ENCODE data around the gene ITGA8.

The ITGA8 gene

DNA sequence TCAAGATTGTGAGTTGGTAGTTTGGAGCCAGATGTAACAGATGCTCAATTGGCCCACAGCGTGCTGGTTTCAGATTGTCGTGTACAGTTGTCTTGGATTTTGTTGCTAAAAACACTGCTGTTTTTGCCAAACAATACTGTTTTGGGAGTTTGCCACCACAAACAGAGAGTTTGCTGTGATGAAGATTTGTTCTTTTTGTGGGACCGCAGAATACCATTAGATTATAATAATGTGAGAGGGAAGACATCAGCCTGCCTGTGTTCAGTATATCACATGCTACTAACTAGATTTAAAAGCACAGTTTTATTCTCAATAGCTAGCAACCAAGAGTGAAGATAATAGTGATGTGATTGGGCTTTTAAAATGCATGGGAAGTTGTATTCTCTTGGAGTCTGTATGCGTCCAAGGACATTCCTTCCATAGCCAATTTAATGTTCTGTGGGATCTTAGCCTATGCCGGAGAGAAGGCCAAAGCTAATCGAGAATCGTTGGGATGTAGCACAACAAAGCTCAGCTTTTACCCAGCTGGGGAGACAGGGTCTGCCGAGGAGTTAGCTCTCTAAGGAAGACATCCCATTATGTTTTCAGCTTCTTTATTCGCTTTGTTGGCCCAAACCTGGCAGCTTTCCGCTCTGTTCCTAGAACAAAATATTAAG lies 18.7 kb upstream of the ITGA8 start:
- Histone ChIP-seq H3K9me3 (ENCODE audit: control insufficient read depth, low read length) (no peaks in the 10 kb centered on the region), H3K27ac (ENCODE audit: insufficient read depth, low read depth, low read length, poor library complexity, severe bottlenecking) (no peak overlapping the region), H3K27me3 (ENCODE audit: control insufficient read depth, insufficient read depth, low read length, poor library complexity, severe bottlenecking) (no peaks in the 10 kb centered on the region), H3K4me3 (ENCODE audit: insufficient read depth, low read depth, low read length) (no peak overlapping the region), H3K4me1 (ENCODE audit: control insufficient read depth, insufficient read depth, low read length) (no peaks in the 10 kb centered on the region), H3K36me3 (ENCODE audit: control insufficient read depth, insufficient read depth, low read length) (no peaks in the 10 kb centered on the region)
- 91 to 96% methylated on average over 10 of the region's 10 CpGs for WGBS, 2 experiments

DNA sequence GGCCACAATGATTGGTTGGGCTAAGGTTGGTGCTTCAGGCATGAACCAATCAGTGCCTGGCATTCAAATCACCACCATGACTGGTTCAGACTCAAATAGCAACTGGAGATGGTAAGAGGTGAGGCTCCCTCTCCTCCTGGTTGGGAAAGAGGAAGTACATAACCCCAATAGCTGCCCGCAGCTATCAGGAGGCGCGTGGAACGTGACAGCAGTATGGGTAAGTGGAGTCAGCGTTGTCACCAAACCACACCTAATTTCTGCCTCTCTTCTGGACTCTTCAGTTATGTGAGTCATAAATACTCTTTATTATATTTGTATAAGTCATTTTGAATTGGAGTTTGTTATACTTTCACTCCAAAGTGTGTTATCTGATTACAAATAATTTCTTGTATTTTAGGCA lies 17.9 kb upstream of the ITGA8 start:
- Histone ChIP-seq H3K27me3 (ENCODE audit: control insufficient read depth, insufficient read depth, low read length, poor library complexity, severe bottlenecking) (no peaks in the 10 kb centered on the region), H3K27ac (ENCODE audit: insufficient read depth, low read depth, low read length, poor library complexity, severe bottlenecking) (no peak overlapping the region), H3K9me3 (ENCODE audit: control insufficient read depth, low read length) (no peaks in the 10 kb centered on the region), H3K36me3 (ENCODE audit: control insufficient read depth, insufficient read depth, low read length) (no peaks in the 10 kb centered on the region), H3K4me3 (ENCODE audit: insufficient read depth, low read depth, low read length) (no peak overlapping the region), H3K4me1 (ENCODE audit: control insufficient read depth, insufficient read depth, low read length) (no peaks in the 10 kb centered on the region)
- WGBS, 2 experiments, result 91 to 100% methylated on average over 5 of the region's 5 CpGs

DNA sequence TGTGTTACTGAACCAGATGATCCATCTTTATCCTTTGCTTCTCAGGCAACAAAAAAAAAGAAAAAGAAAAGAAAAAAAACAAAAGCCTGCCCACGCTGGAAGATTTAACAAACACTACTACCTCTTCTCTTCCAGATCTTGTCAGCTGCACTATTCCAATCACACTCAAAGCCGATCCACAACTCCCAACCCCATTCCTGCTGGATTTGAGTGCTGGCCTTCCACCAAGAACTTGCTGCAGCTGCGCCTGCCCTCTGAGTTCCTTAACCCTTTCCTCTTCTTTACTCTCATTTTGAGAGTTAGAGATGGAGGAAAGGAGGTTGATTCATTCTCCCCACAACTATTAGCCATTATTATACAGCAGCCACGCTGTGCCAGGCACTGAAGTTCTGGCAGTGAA lies 16.0 kb upstream of the ITGA8 start:
- Histone ChIP-seq H3K4me1 (ENCODE audit: control insufficient read depth, insufficient read depth, low read length) (no peaks in the 10 kb centered on the region), H3K36me3 (ENCODE audit: control insufficient read depth, insufficient read depth, low read length) (no peaks in the 10 kb centered on the region), H3K27ac (ENCODE audit: insufficient read depth, low read depth, low read length, poor library complexity, severe bottlenecking) (no peak overlapping the region), H3K9me3 (ENCODE audit: control insufficient read depth, low read length) (no peaks in the 10 kb centered on the region), H3K4me3 (ENCODE audit: insufficient read depth, low read depth, low read length) (no peak overlapping the region), H3K27me3 (ENCODE audit: control insufficient read depth, insufficient read depth, low read length, poor library complexity, severe bottlenecking) (no peaks in the 10 kb centered on the region)
- WGBS, 2 experiments, result 52 to 59% methylated on average over 3 to 4 of the region's 4 CpGs

DNA sequence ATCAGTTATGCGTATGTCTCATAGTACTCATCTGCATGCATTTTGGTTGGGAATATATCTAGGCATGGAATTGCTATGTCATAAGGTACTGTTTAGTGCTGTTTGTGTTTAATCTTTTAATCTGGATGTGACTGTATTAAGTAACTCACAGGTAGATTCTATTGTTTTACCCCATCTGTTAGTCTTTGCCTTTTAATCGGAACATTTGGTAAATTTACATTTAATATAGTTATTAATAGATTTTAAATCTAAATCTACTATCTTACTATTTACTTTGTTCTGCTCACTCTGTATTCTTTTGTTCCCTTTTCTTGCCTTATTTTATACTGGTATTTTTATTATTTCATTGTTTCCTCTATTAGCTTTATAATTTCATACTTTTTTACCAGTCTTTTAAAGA lies 10.6 kb upstream of the ITGA8 start:
- Histone ChIP-seq H3K9me3 (ENCODE audit: control insufficient read depth, low read length) (no peaks in the 10 kb centered on the region), H3K4me1 (ENCODE audit: control insufficient read depth, insufficient read depth, low read length) (no peaks in the 10 kb centered on the region), H3K4me3 (ENCODE audit: insufficient read depth, low read depth, low read length) (no peak overlapping the region), H3K27me3 (ENCODE audit: control insufficient read depth, insufficient read depth, low read length, poor library complexity, severe bottlenecking) (no peaks in the 10 kb centered on the region), H3K36me3 (ENCODE audit: control insufficient read depth, insufficient read depth, low read length) (no peaks in the 10 kb centered on the region), H3K27ac (ENCODE audit: insufficient read depth, low read depth, low read length, poor library complexity, severe bottlenecking) (no peak overlapping the region)
- 95 to 96% methylated on average over 1 of the region's 2 CpGs for WGBS, 2 experiments

DNA sequence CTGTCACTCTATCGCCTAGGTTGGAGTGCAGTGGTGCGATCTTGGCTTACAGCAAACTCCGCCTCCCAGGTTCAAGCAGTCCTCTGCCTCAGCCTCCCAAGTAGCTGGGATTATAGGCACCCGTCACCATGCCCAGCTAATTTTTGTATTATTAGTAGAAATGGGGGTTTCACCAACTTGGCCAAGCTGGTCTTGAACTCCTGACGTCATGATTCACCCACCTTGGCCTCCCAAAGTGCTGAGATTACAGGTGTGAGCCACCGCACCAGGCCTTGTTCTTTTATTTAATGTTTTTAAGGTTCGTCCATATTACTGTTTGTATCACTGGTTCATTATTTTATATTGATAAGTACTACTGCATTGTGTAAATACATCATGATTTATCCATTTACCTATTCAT lies 10.2 kb upstream of the ITGA8 start:
- H3K4me3 ChIP-seq (ENCODE audit: insufficient read depth, low read depth, low read length), result no peak overlapping the region
- H3K9me3 ChIP-seq (ENCODE audit: control insufficient read depth, low read length), result no peaks in the 10 kb centered on the region
- H3K27ac ChIP-seq (ENCODE audit: insufficient read depth, low read depth, low read length, poor library complexity, severe bottlenecking), result no peak overlapping the region
- H3K4me1 ChIP-seq (ENCODE audit: control insufficient read depth, insufficient read depth, low read length), result no peaks in the 10 kb centered on the region
- WGBS, 2 experiments, result 92 to 96% methylated on average over 6 to 7 of the region's 7 CpGs
- H3K27me3 ChIP-seq (ENCODE audit: control insufficient read depth, insufficient read depth, low read length, poor library complexity, severe bottlenecking), result no peaks in the 10 kb centered on the region
- H3K36me3 ChIP-seq (ENCODE audit: control insufficient read depth, insufficient read depth, low read length), result no peaks in the 10 kb centered on the region

DNA sequence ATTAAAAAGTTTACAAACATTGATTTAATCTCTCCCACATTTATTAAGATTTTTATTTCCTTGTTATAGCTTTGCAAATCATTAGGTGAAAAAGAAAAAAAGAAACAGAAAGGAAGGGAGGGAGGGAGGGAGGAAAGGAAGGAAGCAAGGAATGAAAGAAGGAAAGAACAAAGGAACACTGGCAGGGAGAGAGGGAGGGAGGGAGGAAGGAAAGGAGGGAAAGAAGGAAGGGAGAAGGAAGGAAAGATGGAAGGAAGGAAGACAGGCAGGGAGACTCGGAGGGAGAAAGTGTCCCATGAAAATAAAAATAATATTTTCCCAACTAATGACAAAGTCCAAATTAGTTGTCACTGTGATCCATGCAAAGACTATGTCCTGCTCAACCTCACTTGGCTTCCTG lies 6.3 kb upstream of the ITGA8 start:
- Histone ChIP-seq H3K9me3 (ENCODE audit: control insufficient read depth, low read length) (no peaks in the 10 kb centered on the region), H3K27me3 (ENCODE audit: control insufficient read depth, insufficient read depth, low read length, poor library complexity, severe bottlenecking) (peaks cover under 1% of the 10 kb centered on the region), H3K27ac (ENCODE audit: insufficient read depth, low read depth, low read length, poor library complexity, severe bottlenecking) (no peak overlapping the region), H3K4me1 (ENCODE audit: control insufficient read depth, insufficient read depth, low read length) (no peaks in the 10 kb centered on the region), H3K4me3 (ENCODE audit: insufficient read depth, low read depth, low read length) (no peak overlapping the region), H3K36me3 (ENCODE audit: control insufficient read depth, insufficient read depth, low read length) (no peaks in the 10 kb centered on the region)
- 90 to 100% methylated on average over 1 of the region's 1 CpG for WGBS, 2 experiments

DNA sequence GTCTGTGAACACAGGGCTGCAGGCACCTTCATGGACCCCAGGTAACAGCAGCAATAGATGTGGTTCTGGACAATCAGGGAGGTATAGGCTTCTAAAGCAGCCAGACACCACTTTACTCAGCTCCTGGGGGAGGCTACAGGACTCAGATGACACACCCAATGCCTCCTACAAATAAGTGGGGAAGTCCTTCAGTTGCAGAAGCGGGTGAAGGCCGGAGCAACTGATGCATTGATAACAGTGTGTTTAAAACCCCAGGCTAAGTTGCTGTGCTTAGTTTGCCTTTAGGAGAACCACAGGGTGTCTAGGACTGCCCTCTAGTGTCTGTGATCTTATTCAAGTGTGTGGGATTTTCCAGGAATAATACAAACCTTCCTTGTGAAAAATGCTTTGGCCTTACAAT lies 5.9 kb upstream of the ITGA8 start:
- WGBS, 2 experiments, result 53 to 66% methylated on average over 2 of the region's 2 CpGs
- Histone ChIP-seq H3K27me3 (ENCODE audit: control insufficient read depth, insufficient read depth, low read length, poor library complexity, severe bottlenecking) (peaks cover 5% of the 10 kb centered on the region), H3K4me1 (ENCODE audit: control insufficient read depth, insufficient read depth, low read length) (no peaks in the 10 kb centered on the region), H3K4me3 (ENCODE audit: insufficient read depth, low read depth, low read length) (no peak overlapping the region), H3K9me3 (ENCODE audit: control insufficient read depth, low read length) (no peaks in the 10 kb centered on the region), H3K36me3 (ENCODE audit: control insufficient read depth, insufficient read depth, low read length) (no peaks in the 10 kb centered on the region), H3K27ac (ENCODE audit: insufficient read depth, low read depth, low read length, poor library complexity, severe bottlenecking) (no peak overlapping the region)

DNA sequence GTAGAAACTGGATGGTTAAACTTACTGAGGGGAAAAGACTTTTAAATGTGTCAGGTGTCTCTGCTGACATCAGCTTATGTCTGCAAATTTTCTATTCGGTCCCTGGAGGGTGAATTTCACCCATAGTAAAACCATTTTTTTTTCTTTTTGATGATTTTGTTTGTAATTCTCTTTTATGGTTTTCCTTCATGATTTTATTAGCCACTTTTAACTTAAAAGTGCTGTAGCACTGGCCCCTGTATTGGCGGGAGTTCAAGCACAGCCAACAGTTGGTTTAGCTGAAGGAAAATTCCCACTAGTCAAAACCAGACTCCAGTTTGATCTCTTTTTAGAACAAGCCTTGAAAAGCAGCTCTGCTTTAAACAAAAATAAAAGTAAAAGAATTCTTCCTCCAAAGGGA lies 5.0 kb upstream of the ITGA8 start:
- Histone ChIP-seq H3K9me3 (ENCODE audit: control insufficient read depth, low read length) (no peaks in the 10 kb centered on the region), H3K27ac (ENCODE audit: insufficient read depth, low read depth, low read length, poor library complexity, severe bottlenecking) (no peak overlapping the region), H3K27me3 (ENCODE audit: control insufficient read depth, insufficient read depth, low read length, poor library complexity, severe bottlenecking) (peaks cover 14% of the 10 kb centered on the region), H3K4me1 (ENCODE audit: control insufficient read depth, insufficient read depth, low read length) (no peaks in the 10 kb centered on the region), H3K36me3 (ENCODE audit: control insufficient read depth, insufficient read depth, low read length) (no peaks in the 10 kb centered on the region), H3K4me3 (ENCODE audit: insufficient read depth, low read depth, low read length) (no peak overlapping the region)
- 82 to 95% methylated on average over 1 of the region's 2 CpGs for WGBS, 2 experiments

DNA sequence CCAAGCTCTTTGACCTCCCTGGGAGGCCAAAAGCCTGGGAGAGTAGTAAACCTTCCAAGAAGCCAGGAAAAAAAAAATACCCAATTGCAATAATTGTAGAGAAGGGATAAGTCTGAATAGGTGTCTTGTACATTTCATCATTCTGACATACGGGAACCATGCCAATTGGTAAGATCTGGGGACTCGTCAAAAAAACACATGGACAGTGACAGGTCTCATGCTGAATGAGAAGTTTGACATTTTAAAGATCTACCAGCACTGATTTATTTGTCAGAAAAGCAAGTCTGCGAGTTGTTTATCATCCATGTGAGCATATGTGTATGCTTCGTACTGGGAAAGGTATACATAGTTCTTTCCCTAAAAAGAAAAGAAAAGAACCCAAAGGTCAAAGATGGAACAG lies 4.1 kb upstream of the ITGA8 start:
- no peak overlapping the region for H3K27ac ChIP-seq (ENCODE audit: insufficient read depth, low read depth, low read length, poor library complexity, severe bottlenecking)
- no peaks in the 10 kb centered on the region for H3K4me1 ChIP-seq (ENCODE audit: control insufficient read depth, insufficient read depth, low read length)
- H3K36me3 ChIP-seq (ENCODE audit: control insufficient read depth, insufficient read depth, low read length), result no peaks in the 10 kb centered on the region
- peaks cover 23% of the 10 kb centered on the region for H3K27me3 ChIP-seq (ENCODE audit: control insufficient read depth, insufficient read depth, low read length, poor library complexity, severe bottlenecking)
- 93 to 97% methylated on average over 4 of the region's 4 CpGs for WGBS, 2 experiments
- no peaks in the 10 kb centered on the region for H3K9me3 ChIP-seq (ENCODE audit: control insufficient read depth, low read length)
- no peak overlapping the region for H3K4me3 ChIP-seq (ENCODE audit: insufficient read depth, low read depth, low read length)

DNA sequence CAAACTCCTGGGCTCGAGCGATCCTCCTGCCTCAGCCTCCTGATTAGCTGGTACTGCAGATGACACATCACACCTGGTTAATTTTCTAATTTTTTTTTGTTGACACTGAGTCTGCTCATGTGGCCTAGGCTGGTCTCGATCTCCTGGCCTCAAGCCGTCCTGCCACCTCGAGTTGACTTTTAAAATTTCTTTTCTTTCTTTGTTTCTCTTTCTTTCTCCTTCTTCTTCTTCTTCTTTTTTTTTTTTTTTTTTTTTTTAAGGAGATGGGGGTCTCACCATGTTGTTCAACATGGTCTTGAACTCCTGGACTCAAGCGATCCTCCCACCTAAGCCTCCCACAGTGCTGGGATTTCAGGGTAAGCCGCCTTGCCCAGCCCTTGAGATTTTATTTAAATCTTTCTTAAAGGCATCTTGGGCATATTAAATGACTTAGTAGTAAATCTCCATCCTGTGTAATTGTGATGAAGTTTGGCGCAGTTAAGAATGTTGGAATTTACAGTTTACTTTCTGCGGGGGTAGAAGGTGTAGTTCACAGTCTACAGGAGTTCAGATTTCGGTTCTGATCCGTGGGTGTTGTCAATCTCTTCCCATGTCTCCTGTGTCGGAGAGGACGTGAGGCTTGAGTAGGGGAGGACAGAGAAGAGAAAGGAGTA lies 1.0 kb upstream of the ITGA8 start:
- Histone ChIP-seq H3K36me3 (ENCODE audit: control insufficient read depth, insufficient read depth, low read length) (no peaks in the 10 kb centered on the region), H3K4me1 (ENCODE audit: control insufficient read depth, insufficient read depth, low read length) (no peaks in the 10 kb centered on the region), H3K9me3 (ENCODE audit: control insufficient read depth, low read length) (no peaks in the 10 kb centered on the region), H3K27ac (ENCODE audit: insufficient read depth, low read depth, low read length, poor library complexity, severe bottlenecking) (no peak overlapping the region), H3K27me3 (ENCODE audit: control insufficient read depth, insufficient read depth, low read length, poor library complexity, severe bottlenecking) (peaks cover 37% of the 10 kb centered on the region), H3K4me3 (ENCODE audit: insufficient read depth, low read depth, low read length) (no peak overlapping the region)
- 95% methylated on average over 12 of the region's 13 CpGs for WGBS, 2 experiments
